Fibroblast of lung (primary cell): ENCODE results near the gene ZNRF1. TPM values are rescaled to one million over a fixed set of nuclear protein-coding genes. Genes with fewer than 3 reads are reported as not detected.

Source experiments
- DNase-seq, 2 donors: peaks; one replicate each; pipeline versions ENCODE4 v3.0.0 to v3.0.0-alpha.2; 2010; ENCODE audit warnings: low read depth in 2 of 2
- H2AFZ ChIP-seq: 2 replicates; pipeline ENCODE4 v1.5.1; 2012; ENCODE audit warnings: low read length, control low read depth, inconsistent platforms
- H3K27ac ChIP-seq: 2 replicates; pipeline ENCODE4 v1.5.1; 2011; ENCODE audit warnings: low read length, control low read depth; ENCODE audit not compliant: insufficient read depth
- H3K27me3 ChIP-seq: 2 replicates; pipeline ENCODE4 v1.5.1; 2011; ENCODE audit warnings: mild to moderate bottlenecking, low read length; ENCODE audit not compliant: control insufficient read depth, insufficient read depth
- H3K36me3 ChIP-seq: 2 replicates; pipeline ENCODE4 v1.5.1; 2011; ENCODE audit warnings: low read length; ENCODE audit not compliant: control insufficient read depth, insufficient read depth
- H3K4me1 ChIP-seq: 2 replicates; pipeline ENCODE4 v1.5.1; 2011; ENCODE audit warnings: low read length; ENCODE audit not compliant: control insufficient read depth, insufficient read depth; ENCODE audit errors: extremely low read depth
- H3K4me2 ChIP-seq: 2 replicates; pipeline ENCODE4 v1.5.1; 2011; ENCODE audit warnings: low read length, control low read depth; ENCODE audit not compliant: insufficient read depth; ENCODE audit errors: extremely low read depth
- H3K4me3 ChIP-seq, 4 experiments: fragments of 200-600 bp in 1 of 4; sonication (generic) in 1 of 4; replicated peaks in 1 of 4; 2 replicates each; pipeline ENCODE4 v1.5.1; 2011 to 2016; ENCODE audit warnings: low read length in 4 of 4, low read depth in 3 of 4, mild to moderate bottlenecking in 3 of 4, control low read depth in 2 of 4, inconsistent platforms in 1 of 4, mixed read lengths in 1 of 4; ENCODE audit not compliant: insufficient read depth in 1 of 4; ENCODE audit errors: control extremely low read depth in 1 of 4
- H3K79me2 ChIP-seq: 2 replicates; pipeline ENCODE4 v1.5.1; 2012; ENCODE audit warnings: mild to moderate bottlenecking, low read length, inconsistent platforms; ENCODE audit not compliant: control insufficient read depth, insufficient read depth
- H3K9ac ChIP-seq: 2 replicates; pipeline ENCODE4 v1.5.1; 2011; ENCODE audit warnings: mild to moderate bottlenecking, low read length, control low read depth; ENCODE audit not compliant: insufficient read depth
- H3K9me3 ChIP-seq: 2 replicates; pipeline ENCODE4 v1.5.1; 2012; ENCODE audit warnings: low read depth, low read length; ENCODE audit not compliant: control insufficient read depth, insufficient read depth
- H4K20me1 ChIP-seq: 2 replicates; pipeline ENCODE4 v1.5.1; 2011; ENCODE audit warnings: low read length; ENCODE audit not compliant: control insufficient read depth, insufficient read depth; ENCODE audit errors: extremely low read depth
- EZH2 ChIP-seq: IDR thresholded peaks from 2 replicates; pipeline ENCODE4 v1.5.1; 2012; ENCODE audit warnings: low read length, control low read depth, mild to moderate bottlenecking; ENCODE audit errors: missing control alignments
- polyA plus RNA-seq, 2 donors: library from polyadenylated mRNA; depleted of rRNA in 1 of 2; stranded (reverse) in 1 of 2; unstranded in 1 of 2; fragments of >200 nt; gene quantifications; 2 replicates each; pipeline ENCODE4 v1.2.1, GENCODE V29; 2011 to 2012; ENCODE audit warnings: missing spikeins in 1 of 2
- total RNA-seq: library from RNA; depleted of rRNA; stranded (reverse); fragments of >200 nt; gene quantifications from 2 replicates; pipeline ENCODE4 v1.2.1, GENCODE V29; 2014
- TF ChIP-seq, protein P1 (sequence below), 2 donors: IDR thresholded peaks in 1 of 2; conservative IDR thresholded peaks in 1 of 2; 1 replicate in 1 of 2; 2 replicates in 1 of 2; pipeline ENCODE4 v1.5.1; 2011 to 2012; ENCODE audit warnings: low read length in 2 of 2, control low read depth in 1 of 2, inconsistent platforms in 1 of 2, low read depth in 1 of 2, mild to moderate bottlenecking in 1 of 2

ZNRF1 gene
- total and polyA plus RNA-seq, 2 donors (not counting 1 experiment from before 2014, with no cell fraction given), result 21.0 to 21.1 TPM

DNA sequence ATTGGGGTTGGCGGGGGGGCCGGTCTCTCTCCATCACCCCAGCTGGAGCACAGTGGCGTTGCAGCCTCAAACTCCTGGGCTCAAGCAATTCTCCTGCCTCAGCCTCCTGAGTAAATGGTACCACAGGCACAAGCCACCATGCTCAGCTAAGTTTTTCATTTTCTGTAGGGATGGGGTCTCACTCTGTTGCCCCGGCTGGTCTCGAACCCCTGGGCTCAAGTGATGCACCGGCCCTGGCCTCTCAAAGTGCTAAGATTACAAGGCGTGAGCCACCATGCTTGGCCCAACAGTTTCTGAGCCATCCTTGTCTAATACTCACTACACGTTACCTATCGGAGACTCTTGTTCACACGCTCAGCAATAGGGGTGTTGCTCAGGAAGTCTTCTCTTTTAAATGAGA, 25.5 kb upstream of the ZNRF1 start:
- no peak overlapping the region for H3K9ac ChIP-seq
- no peak overlapping the region for H3K4me2 ChIP-seq
- no peaks in the 10 kb centered on the region for H4K20me1 ChIP-seq
- TF ChIP-seq, protein P1, sequence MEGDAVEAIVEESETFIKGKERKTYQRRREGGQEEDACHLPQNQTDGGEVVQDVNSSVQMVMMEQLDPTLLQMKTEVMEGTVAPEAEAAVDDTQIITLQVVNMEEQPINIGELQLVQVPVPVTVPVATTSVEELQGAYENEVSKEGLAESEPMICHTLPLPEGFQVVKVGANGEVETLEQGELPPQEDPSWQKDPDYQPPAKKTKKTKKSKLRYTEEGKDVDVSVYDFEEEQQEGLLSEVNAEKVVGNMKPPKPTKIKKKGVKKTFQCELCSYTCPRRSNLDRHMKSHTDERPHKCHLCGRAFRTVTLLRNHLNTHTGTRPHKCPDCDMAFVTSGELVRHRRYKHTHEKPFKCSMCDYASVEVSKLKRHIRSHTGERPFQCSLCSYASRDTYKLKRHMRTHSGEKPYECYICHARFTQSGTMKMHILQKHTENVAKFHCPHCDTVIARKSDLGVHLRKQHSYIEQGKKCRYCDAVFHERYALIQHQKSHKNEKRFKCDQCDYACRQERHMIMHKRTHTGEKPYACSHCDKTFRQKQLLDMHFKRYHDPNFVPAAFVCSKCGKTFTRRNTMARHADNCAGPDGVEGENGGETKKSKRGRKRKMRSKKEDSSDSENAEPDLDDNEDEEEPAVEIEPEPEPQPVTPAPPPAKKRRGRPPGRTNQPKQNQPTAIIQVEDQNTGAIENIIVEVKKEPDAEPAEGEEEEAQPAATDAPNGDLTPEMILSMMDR (conservative IDR thresholded peaks at IDR 0.05 in 1 of 2, IDR thresholded peaks at IDR 0.05 in 1 of 2; ENCODE audit: low read depth in 1 of 2, low read length in 2 of 2), result no peak
- no peak for TF ChIP-seq EZH2
- no peaks in the 10 kb centered on the region for H3K36me3 ChIP-seq
- no peak for DNase-seq
- H3K4me1 ChIP-seq, result no peaks in the 10 kb centered on the region
- H3K9me3 ChIP-seq, result no peaks in the 10 kb centered on the region
- H2AFZ ChIP-seq, result no peak overlapping the region
- H3K79me2 ChIP-seq, result no peaks in the 10 kb centered on the region
- H3K27me3 ChIP-seq, result no peaks in the 10 kb centered on the region
- H3K4me3 ChIP-seq, result no peak overlapping the region
- H3K27ac ChIP-seq, result no peak overlapping the region

DNA sequence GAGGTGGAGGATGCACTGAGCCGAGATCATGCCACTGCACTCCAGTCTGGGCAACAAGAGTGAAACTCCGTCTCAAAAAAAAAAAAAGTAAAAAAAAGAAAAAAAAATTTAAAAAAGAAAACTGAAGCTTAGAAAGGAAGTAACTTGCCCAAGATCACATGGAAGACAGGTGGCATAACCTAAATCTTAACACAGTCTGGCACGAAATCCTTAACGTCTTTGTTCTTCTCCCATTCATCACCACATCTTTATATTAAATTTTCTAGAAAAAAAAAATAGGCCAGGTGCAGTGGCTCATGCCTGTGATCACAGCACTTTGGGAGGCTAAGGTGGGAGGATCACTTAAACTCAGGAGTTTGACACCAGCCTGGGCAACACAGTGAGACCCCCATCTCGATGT, 23.2 kb upstream of the ZNRF1 start:
- no peaks in the 10 kb centered on the region for H3K9me3 ChIP-seq
- no peak overlapping the region for H3K4me2 ChIP-seq
- TF ChIP-seq EZH2, result no peak
- TF ChIP-seq, protein P1 (conservative IDR thresholded peaks at IDR 0.05 in 1 of 2, IDR thresholded peaks at IDR 0.05 in 1 of 2; ENCODE audit: low read depth in 1 of 2, low read length in 2 of 2), result no peak
- no peak for DNase-seq
- no peaks in the 10 kb centered on the region for H3K79me2 ChIP-seq
- H2AFZ ChIP-seq, result no peak overlapping the region
- no peaks in the 10 kb centered on the region for H3K36me3 ChIP-seq
- no peak overlapping the region for H3K4me3 ChIP-seq
- H3K27ac ChIP-seq, result no peak overlapping the region
- H3K4me1 ChIP-seq, result no peaks in the 10 kb centered on the region
- H3K9ac ChIP-seq, result no peak overlapping the region
- H4K20me1 ChIP-seq, result no peaks in the 10 kb centered on the region
- H3K27me3 ChIP-seq, result no peaks in the 10 kb centered on the region

DNA sequence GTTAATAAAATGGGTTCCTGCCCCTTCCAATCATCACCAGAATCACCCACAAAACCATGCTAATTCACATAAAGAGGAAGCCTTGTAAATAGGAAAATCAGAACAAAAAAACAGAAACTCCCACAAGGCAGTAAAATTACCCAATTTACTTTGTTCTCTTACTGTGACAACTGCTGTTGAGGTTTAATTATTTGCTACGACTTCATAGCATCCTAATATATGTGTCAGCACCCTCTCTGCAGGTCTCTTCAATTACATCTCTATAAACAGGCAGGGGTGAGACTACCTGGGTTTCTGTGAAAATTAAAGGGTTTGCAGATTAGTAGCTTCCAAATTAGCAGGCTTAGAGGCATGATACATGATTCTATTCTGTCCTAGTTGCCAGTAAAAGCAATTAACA, 16.6 kb upstream of the ZNRF1 start:
- no peak overlapping the region for H3K27ac ChIP-seq
- no peak overlapping the region for H3K4me2 ChIP-seq
- no peaks in the 10 kb centered on the region for H4K20me1 ChIP-seq
- H3K9ac ChIP-seq, result no peak overlapping the region
- no peak for TF ChIP-seq EZH2
- TF ChIP-seq, protein P1 (conservative IDR thresholded peaks at IDR 0.05 in 1 of 2, IDR thresholded peaks at IDR 0.05 in 1 of 2; ENCODE audit: low read depth in 1 of 2, low read length in 2 of 2), result no peak
- H3K36me3 ChIP-seq, result no peaks in the 10 kb centered on the region
- no peaks in the 10 kb centered on the region for H3K27me3 ChIP-seq
- H3K79me2 ChIP-seq, result peaks cover 10% of the 10 kb centered on the region
- no peak for DNase-seq
- no peaks in the 10 kb centered on the region for H3K9me3 ChIP-seq
- H2AFZ ChIP-seq, result no peak overlapping the region
- H3K4me3 ChIP-seq, result no peak overlapping the region
- no peaks in the 10 kb centered on the region for H3K4me1 ChIP-seq
